Ishikawa (cell line): ENCODE data around the gene VTCN1.

Experiments used
- CEBPB ChIP-seq: IDR thresholded peaks from 2 replicates; pipeline ENCODE4 v1.6.1; 2012
- CREB1 ChIP-seq: IDR thresholded peaks from 2 replicates; pipeline ENCODE4 v1.6.1; 2012; ENCODE audit warnings: low read depth
- EGR1 ChIP-seq: IDR thresholded peaks from 2 replicates; pipeline ENCODE4 v1.6.1; 2012
- EP300 ChIP-seq: IDR thresholded peaks from 2 replicates; pipeline ENCODE4 v1.6.1; 2012; ENCODE audit warnings: borderline replicate concordance
- FOXM1 ChIP-seq: IDR thresholded peaks from 2 replicates; pipeline ENCODE4 v1.6.1; 2012; ENCODE audit warnings: low read depth, borderline replicate concordance
- NFIC ChIP-seq: IDR thresholded peaks from 2 replicates; pipeline ENCODE4 v1.6.1; 2012
- RAD21 ChIP-seq: IDR thresholded peaks from 2 replicates; pipeline ENCODE4 v1.6.1; 2012; ENCODE audit warnings: low read depth
- TAF1 ChIP-seq: IDR thresholded peaks from 2 replicates; pipeline ENCODE4 v1.6.1; 2012; ENCODE audit warnings: low read depth, mild to moderate bottlenecking
- TCF12 ChIP-seq: IDR thresholded peaks from 2 replicates; pipeline ENCODE4 v1.6.1; 2012; ENCODE audit warnings: low read depth
- TEAD4 ChIP-seq: IDR thresholded peaks from 2 replicates; pipeline ENCODE4 v1.6.1; 2012
- YY1 ChIP-seq: IDR thresholded peaks from 2 replicates; pipeline ENCODE4 v1.6.1; 2012; ENCODE audit warnings: low read depth
- ZBTB7A ChIP-seq: IDR thresholded peaks from 2 replicates; pipeline ENCODE4 v1.6.1; 2012; ENCODE audit warnings: low read depth
- TF ChIP-seq, protein P1 (sequence below): IDR thresholded peaks from 2 replicates; pipeline ENCODE4 v1.6.1; 2012; ENCODE audit warnings: low read depth, mild to moderate bottlenecking
- TF ChIP-seq, protein P2 (sequence below): IDR thresholded peaks from 2 replicates; pipeline ENCODE4 v1.6.1; 2012
- TF ChIP-seq, protein P3 (sequence below): IDR thresholded peaks from 2 replicates; pipeline ENCODE4 v1.6.1; 2012

VTCN1 gene

GRCh38 chr1:117150316-117150715 is 60.4 kb downstream of the VTCN1 start:
- TF ChIP-seq YY1 (no peak), TEAD4 (no peak), NFIC (no peak), EGR1 (no peak), CEBPB (no peak), EP300 (no peak), ZBTB7A (no peak), TCF12 (no peak), CREB1 (no peak), FOXM1 (no peak), TAF1 (no peak), RAD21 (no peak)
- TF ChIP-seq, protein P1, sequence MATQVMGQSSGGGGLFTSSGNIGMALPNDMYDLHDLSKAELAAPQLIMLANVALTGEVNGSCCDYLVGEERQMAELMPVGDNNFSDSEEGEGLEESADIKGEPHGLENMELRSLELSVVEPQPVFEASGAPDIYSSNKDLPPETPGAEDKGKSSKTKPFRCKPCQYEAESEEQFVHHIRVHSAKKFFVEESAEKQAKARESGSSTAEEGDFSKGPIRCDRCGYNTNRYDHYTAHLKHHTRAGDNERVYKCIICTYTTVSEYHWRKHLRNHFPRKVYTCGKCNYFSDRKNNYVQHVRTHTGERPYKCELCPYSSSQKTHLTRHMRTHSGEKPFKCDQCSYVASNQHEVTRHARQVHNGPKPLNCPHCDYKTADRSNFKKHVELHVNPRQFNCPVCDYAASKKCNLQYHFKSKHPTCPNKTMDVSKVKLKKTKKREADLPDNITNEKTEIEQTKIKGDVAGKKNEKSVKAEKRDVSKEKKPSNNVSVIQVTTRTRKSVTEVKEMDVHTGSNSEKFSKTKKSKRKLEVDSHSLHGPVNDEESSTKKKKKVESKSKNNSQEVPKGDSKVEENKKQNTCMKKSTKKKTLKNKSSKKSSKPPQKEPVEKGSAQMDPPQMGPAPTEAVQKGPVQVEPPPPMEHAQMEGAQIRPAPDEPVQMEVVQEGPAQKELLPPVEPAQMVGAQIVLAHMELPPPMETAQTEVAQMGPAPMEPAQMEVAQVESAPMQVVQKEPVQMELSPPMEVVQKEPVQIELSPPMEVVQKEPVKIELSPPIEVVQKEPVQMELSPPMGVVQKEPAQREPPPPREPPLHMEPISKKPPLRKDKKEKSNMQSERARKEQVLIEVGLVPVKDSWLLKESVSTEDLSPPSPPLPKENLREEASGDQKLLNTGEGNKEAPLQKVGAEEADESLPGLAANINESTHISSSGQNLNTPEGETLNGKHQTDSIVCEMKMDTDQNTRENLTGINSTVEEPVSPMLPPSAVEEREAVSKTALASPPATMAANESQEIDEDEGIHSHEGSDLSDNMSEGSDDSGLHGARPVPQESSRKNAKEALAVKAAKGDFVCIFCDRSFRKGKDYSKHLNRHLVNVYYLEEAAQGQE = no peak
- TF ChIP-seq, protein P2, sequence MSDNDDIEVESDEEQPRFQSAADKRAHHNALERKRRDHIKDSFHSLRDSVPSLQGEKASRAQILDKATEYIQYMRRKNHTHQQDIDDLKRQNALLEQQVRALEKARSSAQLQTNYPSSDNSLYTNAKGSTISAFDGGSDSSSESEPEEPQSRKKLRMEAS = no peak
- TF ChIP-seq, protein P3, sequence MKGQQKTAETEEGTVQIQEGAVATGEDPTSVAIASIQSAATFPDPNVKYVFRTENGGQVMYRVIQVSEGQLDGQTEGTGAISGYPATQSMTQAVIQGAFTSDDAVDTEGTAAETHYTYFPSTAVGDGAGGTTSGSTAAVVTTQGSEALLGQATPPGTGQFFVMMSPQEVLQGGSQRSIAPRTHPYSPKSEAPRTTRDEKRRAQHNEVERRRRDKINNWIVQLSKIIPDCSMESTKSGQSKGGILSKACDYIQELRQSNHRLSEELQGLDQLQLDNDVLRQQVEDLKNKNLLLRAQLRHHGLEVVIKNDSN = no peak

GRCh38 chr1:117147856-117148588 is 62.7 kb downstream of the VTCN1 start:
- TF ChIP-seq CREB1 (no peak), NFIC (no peak), FOXM1 (no peak), YY1 (no peak), EGR1 (no peak), EP300 (no peak)
- TF ChIP-seq, protein P1 = no peak

DNA sequence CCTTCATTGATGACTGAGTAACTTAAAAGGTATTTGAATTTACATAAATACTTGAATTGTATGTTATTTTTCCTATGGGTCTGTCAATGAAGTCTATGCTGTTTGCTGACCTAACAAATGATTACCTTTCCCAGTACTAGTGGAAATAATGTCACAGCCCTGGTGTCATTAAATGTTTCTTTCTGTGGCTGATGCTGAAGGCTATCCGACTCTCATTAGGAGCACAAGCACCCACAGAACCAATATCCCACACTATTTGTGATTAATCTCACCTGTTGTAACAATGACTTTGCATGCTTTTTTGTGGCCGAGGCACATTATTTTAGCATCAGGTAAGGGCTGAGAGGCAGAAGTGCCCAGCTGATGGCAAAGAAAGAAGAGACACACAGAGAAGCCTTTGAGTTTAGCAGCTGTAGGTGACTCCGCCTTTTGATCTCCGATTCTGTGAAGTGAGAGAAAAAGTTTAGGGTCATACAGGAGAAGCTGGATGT is 63.3 kb downstream of the VTCN1 start:
- TF ChIP-seq, protein P1 = no peak
- TF ChIP-seq EP300 = no peak
- no peak for TF ChIP-seq EGR1
- no peak for TF ChIP-seq TAF1
- no peak for TF ChIP-seq CEBPB
- TF ChIP-seq FOXM1 = no peak
- TF ChIP-seq YY1 = no peak
- TF ChIP-seq TEAD4 = no peak

- TF ChIP-seq RAD21 (no peak), TEAD4 (peak; percentile 5; the same call in 1 of the 2 replicates), NFIC (peak; percentile 17; the same call in 1 of the 2 replicates)
Observed at GRCh38 chr1:117146575-117147340, 64.0 kb downstream of the VTCN1 start.

GRCh38 chr1:117146072-117146471 is 64.7 kb downstream of the VTCN1 start:
- TF ChIP-seq EP300 (no peak), ZBTB7A (no peak), NFIC (no peak), EGR1 (no peak), FOXM1 (no peak), CREB1 (no peak)
- TF ChIP-seq, protein P2 = no peak
